WTC11 (cell line): Measurements from ENCODE around the gene KDF1. TPM values are rescaled to one million over a fixed set of nuclear protein-coding genes. Genes with fewer than 3 reads are reported as not detected.

Source experiments
- ATAC-seq: fragments of 200-7000 bp; cut with Tn5 transposase; 2 replicates; pipeline ENCODE4 v1.10.0; 2021; ENCODE audit warnings: mild to moderate bottlenecking, moderate library complexity
- CTCF ChIA-PET: fragments of 300-600 bp; sonication (Branson Sonifier 250); formaldehyde crosslinking; loops from one replicate; lab custom pipeline; 2021; ENCODE audit warnings: antibody characterized with exemption; lab: Charles Lee
- POLR2A ChIA-PET: fragments of 350-600 bp; sonication (Branson Sonifier 250); formaldehyde crosslinking; loops from one replicate; lab custom pipeline; 2021; ENCODE audit warnings: antibody characterized with exemption; lab: Charles Lee
- DNase-seq: peaks from one replicate; pipeline ENCODE4 v3.0.0; 2021; ENCODE audit warnings: low spot score
- H3K27ac Mint-ChIP-seq: 2 replicates; pipeline ENCODE4 v1.8.0; 2021; ENCODE audit warnings: mixed read lengths
- H3K27me3 Mint-ChIP-seq: 2 replicates; pipeline ENCODE4 v1.8.0; 2021; ENCODE audit warnings: low read depth, mild to moderate bottlenecking, moderate library complexity, mixed read lengths
- H3K36me3 Mint-ChIP-seq: 2 replicates; pipeline ENCODE4 v1.8.0; 2021; ENCODE audit warnings: mixed read lengths
- H3K4me1 Mint-ChIP-seq: 2 replicates; pipeline ENCODE4 v1.8.0; 2022; ENCODE audit warnings: mixed read lengths
- H3K4me3 Mint-ChIP-seq: 2 replicates; pipeline ENCODE4 v1.8.0; 2021; ENCODE audit warnings: mild to moderate bottlenecking, moderate library complexity, mixed read lengths
- H3K9me3 Mint-ChIP-seq: 2 replicates; pipeline ENCODE4 v1.8.0; 2021; ENCODE audit warnings: mixed read lengths
- ATF1 ChIP-seq: sonication (generic); formaldehyde crosslinking; IDR thresholded peaks from 2 replicates; pipeline ENCODE4 v1.8.1; 2023; ENCODE audit warnings: mild to moderate bottlenecking, moderate library complexity, missing genetic modification reagents
- E2F5 ChIP-seq: sonication (generic); formaldehyde crosslinking; IDR thresholded peaks from 2 replicates; pipeline ENCODE4 v1.8.1; 2022; ENCODE audit warnings: mild to moderate bottlenecking, moderate library complexity, missing genetic modification reagents
- FOXK1 ChIP-seq: sonication (generic); formaldehyde crosslinking; IDR thresholded peaks from 2 replicates; pipeline ENCODE4 v1.8.0; 2022; ENCODE audit warnings: mild to moderate bottlenecking, moderate library complexity, missing genetic modification reagents
- GABPB1 ChIP-seq: sonication (generic); formaldehyde crosslinking; IDR thresholded peaks from 2 replicates; pipeline ENCODE4 v1.8.1; 2023; ENCODE audit warnings: mild to moderate bottlenecking, missing genetic modification reagents
- NFYB ChIP-seq: sonication (generic); formaldehyde crosslinking; conservative IDR thresholded peaks from 2 replicates; pipeline ENCODE4 v1.8.0; 2022; ENCODE audit warnings: low read depth, missing genetic modification reagents
- OVOL2 ChIP-seq: fragments of 250-450 bp; sonication (Bioruptor Pico); IDR thresholded peaks from 2 replicates; pipeline ENCODE4 v1.9.0; 2021; ENCODE audit warnings: mild to moderate bottlenecking, borderline replicate concordance
- PRRX2 ChIP-seq: fragments of 250-450 bp; sonication (Bioruptor Pico); IDR thresholded peaks from 2 replicates; pipeline ENCODE4 v1.8.0; 2021; ENCODE audit warnings: mild to moderate bottlenecking
- SOX15 ChIP-seq: fragments of 250-450 bp; sonication (Bioruptor Pico); IDR thresholded peaks from 2 replicates; pipeline ENCODE4 v1.9.0; 2021; ENCODE audit warnings: mild to moderate bottlenecking
- TP53 ChIP-seq: sonication (generic); formaldehyde crosslinking; IDR thresholded peaks from 2 replicates; pipeline ENCODE4 v1.8.1; 2023; ENCODE audit warnings: mild to moderate bottlenecking, missing genetic modification reagents
- ZNF416 ChIP-seq: fragments of 250-450 bp; sonication (Bioruptor Pico); IDR thresholded peaks from 2 replicates; pipeline ENCODE4 v1.9.0; 2021; ENCODE audit warnings: mild to moderate bottlenecking, inconsistent platforms
- total RNA-seq: library from RNA; stranded (reverse); gene quantifications from 3 replicates; pipeline ENCODE4 v1.2.3, GENCODE V29; 2021
- TF ChIP-seq, protein P1 (sequence below): sonication (generic); formaldehyde crosslinking; IDR thresholded peaks from 2 replicates; pipeline ENCODE4 v1.8.0; 2022; ENCODE audit warnings: mild to moderate bottlenecking, missing genetic modification reagents
- TF ChIP-seq, protein P2 (sequence below): sonication (generic); formaldehyde crosslinking; IDR thresholded peaks from 2 replicates; pipeline ENCODE4 v1.8.1; 2023; ENCODE audit warnings: mild to moderate bottlenecking, moderate library complexity, missing genetic modification reagents
- TF ChIP-seq, protein P3 (sequence below): sonication (generic); formaldehyde crosslinking; IDR thresholded peaks from 2 replicates; pipeline ENCODE4 v1.8.1; 2023; ENCODE audit warnings: mild to moderate bottlenecking, missing genetic modification reagents, moderate library complexity
- TF ChIP-seq, protein P4 (sequence below): sonication (generic); formaldehyde crosslinking; IDR thresholded peaks from 2 replicates; pipeline ENCODE4 v1.8.0; 2023; ENCODE audit warnings: missing genetic modification reagents, mild to moderate bottlenecking, borderline replicate concordance
- TF ChIP-seq, protein P5 (sequence below): fragments of 200-600 bp; IDR thresholded peaks from 2 replicates; pipeline ENCODE4 v1.8.0; 2022; ENCODE audit warnings: antibody characterized with exemption

Gene KDF1
- total RNA-seq, 1 experiment from 2014 or later: 19.0 TPM

GRCh38 chr1:26951216-26951615, 9.1 kb downstream of the KDF1 start:
- ChIA-PET POLR2A (no interaction called here), CTCF (interaction anchor here (0.5 to 1.0 kb wide), 2 partner anchors 9 to 16 kb away, joined by 3 read pairs; partner anchors contain the start of gene KDF1)
- 0 out of 2 replicates have a peak overlapping the region, but pooled peaks have one; percentile 24 for H3K27ac Mint-ChIP-seq
- no peaks in the 10 kb centered on the region for H3K4me1 Mint-ChIP-seq
- H3K27me3 Mint-ChIP-seq: no peaks in the 10 kb centered on the region
- no peak overlapping the region for H3K4me3 Mint-ChIP-seq
- H3K36me3 Mint-ChIP-seq: peaks cover 22% of the 10 kb centered on the region
- no peak for ATAC-seq
- H3K9me3 Mint-ChIP-seq: peaks cover 2% of the 10 kb centered on the region
- no peak for DNase-seq
- no peak for TF ChIP-seq ZNF416 (CRISPR knock-in tag)
- no peak for TF ChIP-seq PRRX2 (CRISPR knock-in tag)
- no peak for TF ChIP-seq TP53 (CRISPR knock-in tag)
- no peak for TF ChIP-seq E2F5
- TF ChIP-seq, protein P1, sequence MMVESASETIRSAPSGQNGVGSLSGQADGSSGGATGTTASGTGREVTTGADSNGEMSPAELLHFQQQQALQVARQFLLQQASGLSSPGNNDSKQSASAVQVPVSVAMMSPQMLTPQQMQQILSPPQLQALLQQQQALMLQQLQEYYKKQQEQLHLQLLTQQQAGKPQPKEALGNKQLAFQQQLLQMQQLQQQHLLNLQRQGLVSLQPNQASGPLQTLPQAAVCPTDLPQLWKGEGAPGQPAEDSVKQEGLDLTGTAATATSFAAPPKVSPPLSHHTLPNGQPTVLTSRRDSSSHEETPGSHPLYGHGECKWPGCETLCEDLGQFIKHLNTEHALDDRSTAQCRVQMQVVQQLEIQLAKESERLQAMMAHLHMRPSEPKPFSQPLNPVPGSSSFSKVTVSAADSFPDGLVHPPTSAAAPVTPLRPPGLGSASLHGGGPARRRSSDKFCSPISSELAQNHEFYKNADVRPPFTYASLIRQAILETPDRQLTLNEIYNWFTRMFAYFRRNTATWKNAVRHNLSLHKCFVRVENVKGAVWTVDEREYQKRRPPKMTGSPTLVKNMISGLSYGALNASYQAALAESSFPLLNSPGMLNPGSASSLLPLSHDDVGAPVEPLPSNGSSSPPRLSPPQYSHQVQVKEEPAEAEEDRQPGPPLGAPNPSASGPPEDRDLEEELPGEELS (CRISPR knock-in tag): no peak
- no peak for TF ChIP-seq GABPB1 (CRISPR knock-in tag)
- TF ChIP-seq, protein P2, sequence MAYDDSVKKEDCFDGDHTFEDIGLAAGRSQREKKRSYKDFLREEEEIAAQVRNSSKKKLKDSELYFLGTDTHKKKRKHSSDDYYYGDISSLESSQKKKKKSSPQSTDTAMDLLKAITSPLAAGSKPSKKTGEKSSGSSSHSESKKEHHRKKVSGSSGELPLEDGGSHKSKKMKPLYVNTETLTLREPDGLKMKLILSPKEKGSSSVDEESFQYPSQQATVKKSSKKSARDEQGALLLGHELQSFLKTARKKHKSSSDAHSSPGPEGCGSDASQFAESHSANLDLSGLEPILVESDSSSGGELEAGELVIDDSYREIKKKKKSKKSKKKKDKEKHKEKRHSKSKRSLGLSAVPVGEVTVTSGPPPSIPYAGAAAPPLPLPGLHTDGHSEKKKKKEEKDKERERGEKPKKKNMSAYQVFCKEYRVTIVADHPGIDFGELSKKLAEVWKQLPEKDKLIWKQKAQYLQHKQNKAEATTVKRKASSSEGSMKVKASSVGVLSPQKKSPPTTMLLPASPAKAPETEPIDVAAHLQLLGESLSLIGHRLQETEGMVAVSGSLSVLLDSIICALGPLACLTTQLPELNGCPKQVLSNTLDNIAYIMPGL (CRISPR knock-in tag): no peak
- TF ChIP-seq, protein P3, sequence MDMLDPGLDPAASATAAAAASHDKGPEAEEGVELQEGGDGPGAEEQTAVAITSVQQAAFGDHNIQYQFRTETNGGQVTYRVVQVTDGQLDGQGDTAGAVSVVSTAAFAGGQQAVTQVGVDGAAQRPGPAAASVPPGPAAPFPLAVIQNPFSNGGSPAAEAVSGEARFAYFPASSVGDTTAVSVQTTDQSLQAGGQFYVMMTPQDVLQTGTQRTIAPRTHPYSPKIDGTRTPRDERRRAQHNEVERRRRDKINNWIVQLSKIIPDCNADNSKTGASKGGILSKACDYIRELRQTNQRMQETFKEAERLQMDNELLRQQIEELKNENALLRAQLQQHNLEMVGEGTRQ (CRISPR knock-in tag): no peak
- no peak for TF ChIP-seq SOX15 (CRISPR knock-in tag)
- TF ChIP-seq, protein P4, sequence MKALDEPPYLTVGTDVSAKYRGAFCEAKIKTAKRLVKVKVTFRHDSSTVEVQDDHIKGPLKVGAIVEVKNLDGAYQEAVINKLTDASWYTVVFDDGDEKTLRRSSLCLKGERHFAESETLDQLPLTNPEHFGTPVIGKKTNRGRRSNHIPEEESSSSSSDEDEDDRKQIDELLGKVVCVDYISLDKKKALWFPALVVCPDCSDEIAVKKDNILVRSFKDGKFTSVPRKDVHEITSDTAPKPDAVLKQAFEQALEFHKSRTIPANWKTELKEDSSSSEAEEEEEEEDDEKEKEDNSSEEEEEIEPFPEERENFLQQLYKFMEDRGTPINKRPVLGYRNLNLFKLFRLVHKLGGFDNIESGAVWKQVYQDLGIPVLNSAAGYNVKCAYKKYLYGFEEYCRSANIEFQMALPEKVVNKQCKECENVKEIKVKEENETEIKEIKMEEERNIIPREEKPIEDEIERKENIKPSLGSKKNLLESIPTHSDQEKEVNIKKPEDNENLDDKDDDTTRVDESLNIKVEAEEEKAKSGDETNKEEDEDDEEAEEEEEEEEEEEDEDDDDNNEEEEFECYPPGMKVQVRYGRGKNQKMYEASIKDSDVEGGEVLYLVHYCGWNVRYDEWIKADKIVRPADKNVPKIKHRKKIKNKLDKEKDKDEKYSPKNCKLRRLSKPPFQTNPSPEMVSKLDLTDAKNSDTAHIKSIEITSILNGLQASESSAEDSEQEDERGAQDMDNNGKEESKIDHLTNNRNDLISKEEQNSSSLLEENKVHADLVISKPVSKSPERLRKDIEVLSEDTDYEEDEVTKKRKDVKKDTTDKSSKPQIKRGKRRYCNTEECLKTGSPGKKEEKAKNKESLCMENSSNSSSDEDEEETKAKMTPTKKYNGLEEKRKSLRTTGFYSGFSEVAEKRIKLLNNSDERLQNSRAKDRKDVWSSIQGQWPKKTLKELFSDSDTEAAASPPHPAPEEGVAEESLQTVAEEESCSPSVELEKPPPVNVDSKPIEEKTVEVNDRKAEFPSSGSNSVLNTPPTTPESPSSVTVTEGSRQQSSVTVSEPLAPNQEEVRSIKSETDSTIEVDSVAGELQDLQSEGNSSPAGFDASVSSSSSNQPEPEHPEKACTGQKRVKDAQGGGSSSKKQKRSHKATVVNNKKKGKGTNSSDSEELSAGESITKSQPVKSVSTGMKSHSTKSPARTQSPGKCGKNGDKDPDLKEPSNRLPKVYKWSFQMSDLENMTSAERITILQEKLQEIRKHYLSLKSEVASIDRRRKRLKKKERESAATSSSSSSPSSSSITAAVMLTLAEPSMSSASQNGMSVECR: no peak
- no peak for TF ChIP-seq OVOL2
- TF ChIP-seq, protein P5, sequence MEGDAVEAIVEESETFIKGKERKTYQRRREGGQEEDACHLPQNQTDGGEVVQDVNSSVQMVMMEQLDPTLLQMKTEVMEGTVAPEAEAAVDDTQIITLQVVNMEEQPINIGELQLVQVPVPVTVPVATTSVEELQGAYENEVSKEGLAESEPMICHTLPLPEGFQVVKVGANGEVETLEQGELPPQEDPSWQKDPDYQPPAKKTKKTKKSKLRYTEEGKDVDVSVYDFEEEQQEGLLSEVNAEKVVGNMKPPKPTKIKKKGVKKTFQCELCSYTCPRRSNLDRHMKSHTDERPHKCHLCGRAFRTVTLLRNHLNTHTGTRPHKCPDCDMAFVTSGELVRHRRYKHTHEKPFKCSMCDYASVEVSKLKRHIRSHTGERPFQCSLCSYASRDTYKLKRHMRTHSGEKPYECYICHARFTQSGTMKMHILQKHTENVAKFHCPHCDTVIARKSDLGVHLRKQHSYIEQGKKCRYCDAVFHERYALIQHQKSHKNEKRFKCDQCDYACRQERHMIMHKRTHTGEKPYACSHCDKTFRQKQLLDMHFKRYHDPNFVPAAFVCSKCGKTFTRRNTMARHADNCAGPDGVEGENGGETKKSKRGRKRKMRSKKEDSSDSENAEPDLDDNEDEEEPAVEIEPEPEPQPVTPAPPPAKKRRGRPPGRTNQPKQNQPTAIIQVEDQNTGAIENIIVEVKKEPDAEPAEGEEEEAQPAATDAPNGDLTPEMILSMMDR: no peak
- no peak for TF ChIP-seq ATF1 (CRISPR knock-in tag)
- no peak for TF ChIP-seq NFYB
- no peak for TF ChIP-seq FOXK1 (CRISPR knock-in tag)
- TF ChIP-seq, all 79 proteins: peak for 0
